SK-N-DZ (cell line): Measurements from ENCODE around the gene NCKAP5.

Experiments
- DNase-seq: peaks from one replicate; pipeline ENCODE4 v3.0.0-alpha.2; 2015; ENCODE audit warnings: low spot score

NCKAP5 gene

GRCh38 chr2:133158024-133158423 lies 410.2 kb downstream of the NCKAP5 start:
- no peak for DNase-seq

DNA sequence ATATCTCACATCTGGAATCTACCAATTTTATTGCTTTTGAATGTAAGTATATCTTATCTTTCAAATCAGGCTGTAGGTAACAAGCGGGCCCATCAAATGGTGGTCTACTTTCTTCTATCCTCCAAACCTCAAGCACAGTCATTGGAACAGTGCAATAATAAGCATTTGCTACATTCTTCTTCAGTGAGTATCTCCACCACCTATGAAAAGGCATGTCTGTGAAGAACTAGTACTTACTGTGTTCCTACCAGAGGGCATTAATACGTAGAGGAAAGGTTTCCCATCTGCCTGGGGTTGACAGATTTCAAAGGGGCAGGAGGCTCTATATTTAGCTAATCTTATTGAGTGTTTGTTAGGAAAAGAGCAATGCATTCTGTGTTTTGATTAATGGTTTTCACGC lies 411.1 kb downstream of the NCKAP5 start:
- no peak for DNase-seq

- DNase-seq: no peak
Observed at GRCh38 chr2:133152801-133153200, 415.5 kb downstream of the NCKAP5 start.

- DNase-seq: no peak
Observed at GRCh38 chr2:133148187-133148586, 420.1 kb downstream of the NCKAP5 start.

DNA sequence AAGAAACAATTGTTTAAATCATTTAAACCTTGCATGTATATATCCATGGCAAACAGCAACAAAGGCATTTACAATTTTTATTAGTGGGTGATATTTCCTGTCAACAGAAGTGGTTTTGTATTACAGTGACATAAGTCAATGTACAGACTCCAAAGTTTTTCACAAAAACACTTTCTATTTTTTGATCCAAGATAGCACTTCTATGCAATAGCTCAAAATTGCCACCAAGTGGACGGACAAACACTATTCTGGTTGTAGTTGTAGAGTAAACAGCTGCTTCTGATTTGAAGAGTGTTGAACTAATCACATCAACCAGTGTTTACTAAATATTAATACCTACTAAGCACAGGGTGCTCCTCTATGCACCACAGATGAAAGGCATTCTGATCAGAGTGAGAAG lies 421.4 kb downstream of the NCKAP5 start:
- DNase-seq: no peak

DNA sequence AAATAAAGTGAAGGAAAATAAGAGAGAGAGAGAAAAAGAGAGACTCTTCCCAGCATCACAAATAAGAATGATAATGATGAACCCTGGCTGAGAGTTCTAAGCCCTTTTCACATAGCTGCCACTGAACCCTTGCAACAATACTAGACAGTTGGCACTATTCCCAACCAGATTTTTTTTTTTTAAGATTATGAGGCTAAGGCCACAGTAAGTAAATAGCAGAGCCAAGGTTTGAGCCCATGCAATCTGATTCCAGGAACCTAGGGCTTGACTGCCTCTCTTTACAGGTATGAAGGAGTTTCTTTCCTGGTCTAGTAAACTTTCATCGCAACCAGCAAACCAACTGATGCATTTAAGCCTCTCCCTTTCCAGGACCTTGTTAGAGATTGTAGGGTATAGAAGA lies 424.6 kb downstream of the NCKAP5 start:
- DNase-seq: no peak

- DNase-seq: no peak
Observed at GRCh38 chr2:133142087-133142486, 426.2 kb downstream of the NCKAP5 start.

DNA sequence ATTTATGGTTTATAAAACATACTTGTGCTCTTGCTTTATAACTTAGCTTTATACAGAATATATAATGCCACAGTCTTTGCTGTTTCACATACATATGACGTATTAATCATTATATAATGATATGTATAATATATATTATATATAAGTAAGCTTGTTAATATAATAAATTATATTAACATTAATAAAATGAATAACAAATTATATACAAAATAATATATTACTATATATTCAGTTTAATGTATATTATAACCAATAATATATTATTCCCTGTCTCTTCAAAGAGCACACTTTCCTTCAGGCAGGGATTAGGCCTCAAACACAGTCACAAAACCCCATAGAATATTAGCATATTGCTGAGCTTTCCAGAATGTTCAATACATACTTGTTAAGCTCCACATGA lies 427.6 kb downstream of the NCKAP5 start:
- no peak for DNase-seq

GRCh38 chr2:133139847-133140533 lies 428.3 kb downstream of the NCKAP5 start:
- DNase-seq: no peak

DNA sequence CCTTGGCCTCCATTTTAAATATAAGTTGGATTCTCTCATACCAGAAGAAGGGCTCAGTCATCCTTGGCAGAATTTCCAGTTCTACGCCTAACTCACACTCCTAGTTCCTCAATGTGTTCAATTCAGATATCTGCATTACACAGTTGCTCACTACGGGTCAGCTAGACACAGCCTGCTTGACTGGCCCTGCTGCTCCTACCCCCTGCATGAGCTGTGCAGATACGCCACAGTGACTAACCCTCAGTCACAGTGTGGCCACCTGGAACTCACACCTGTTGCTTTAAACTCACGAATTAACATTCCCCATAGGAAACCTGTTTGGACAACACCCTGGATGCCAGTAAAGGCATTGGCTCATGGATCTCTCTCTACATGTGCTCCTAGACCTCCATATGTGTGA lies 429.6 kb downstream of the NCKAP5 start:
- no peak for DNase-seq

GRCh38 chr2:133135035-133135654 lies 433.1 kb downstream of the NCKAP5 start:
- DNase-seq: no peak

DNA sequence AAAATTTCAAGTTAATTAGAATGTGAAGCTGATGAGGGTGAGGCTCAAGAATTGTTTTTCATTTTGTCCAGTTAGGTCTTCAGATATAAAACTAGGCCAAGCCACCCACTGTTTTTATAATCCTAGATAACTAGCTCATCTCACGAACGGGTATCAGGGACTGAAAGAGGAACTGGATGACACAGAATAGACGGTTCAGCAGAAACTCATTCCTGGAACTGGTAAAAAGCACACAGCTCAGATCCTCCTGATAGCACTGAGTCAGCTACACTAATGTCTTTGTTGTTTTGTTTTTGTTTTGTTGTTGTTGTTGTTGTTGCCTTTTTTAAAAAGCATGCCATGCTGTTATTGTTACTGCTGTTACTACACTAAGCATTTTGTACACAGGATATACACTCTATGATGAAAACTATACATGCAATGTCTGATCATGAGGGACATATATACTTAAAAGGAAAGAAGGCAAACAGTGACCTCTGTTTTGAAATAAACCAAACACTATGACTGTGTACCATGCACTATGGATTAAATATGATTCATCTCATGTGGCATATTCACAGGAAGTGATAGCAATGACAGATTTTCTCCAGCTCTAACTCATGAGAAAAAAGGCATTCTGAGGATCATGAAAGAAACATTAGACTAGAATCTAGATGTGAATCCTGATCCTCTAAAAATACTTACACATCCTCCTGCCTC lies 437.6 kb downstream of the NCKAP5 start:
- DNase-seq: no peak

GRCh38 chr2:133124446-133124845 lies 443.8 kb downstream of the NCKAP5 start:
- no peak for DNase-seq

DNA sequence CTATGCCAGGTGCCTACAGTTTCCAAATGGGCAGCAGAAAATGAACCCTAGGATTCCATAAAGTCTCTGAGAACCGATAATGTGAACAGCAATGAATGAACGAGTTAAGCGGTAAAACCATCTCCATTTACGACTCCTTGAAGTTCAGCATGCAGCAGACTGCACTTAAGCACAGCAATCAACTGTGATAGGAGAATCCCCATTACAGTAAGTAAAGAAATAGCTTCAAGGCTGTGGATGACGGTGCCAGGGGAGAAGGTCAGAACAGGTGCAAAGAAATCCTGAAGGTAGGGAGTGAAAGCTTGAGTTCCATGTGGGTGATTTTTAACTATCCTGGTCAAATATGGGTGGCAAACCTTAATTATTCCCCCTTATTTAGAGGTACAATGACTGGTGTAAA lies 444.4 kb downstream of the NCKAP5 start:
- DNase-seq: no peak

GRCh38 chr2:133123393-133123792 lies 444.9 kb downstream of the NCKAP5 start:
- no peak for DNase-seq

GRCh38 chr2:133122529-133122928 lies 445.7 kb downstream of the NCKAP5 start:
- DNase-seq: no peak

GRCh38 chr2:133120310-133120709 lies 448.0 kb downstream of the NCKAP5 start:
- DNase-seq: no peak

GRCh38 chr2:133110201-133110600 lies 458.1 kb downstream of the NCKAP5 start:
- no peak for DNase-seq

DNA sequence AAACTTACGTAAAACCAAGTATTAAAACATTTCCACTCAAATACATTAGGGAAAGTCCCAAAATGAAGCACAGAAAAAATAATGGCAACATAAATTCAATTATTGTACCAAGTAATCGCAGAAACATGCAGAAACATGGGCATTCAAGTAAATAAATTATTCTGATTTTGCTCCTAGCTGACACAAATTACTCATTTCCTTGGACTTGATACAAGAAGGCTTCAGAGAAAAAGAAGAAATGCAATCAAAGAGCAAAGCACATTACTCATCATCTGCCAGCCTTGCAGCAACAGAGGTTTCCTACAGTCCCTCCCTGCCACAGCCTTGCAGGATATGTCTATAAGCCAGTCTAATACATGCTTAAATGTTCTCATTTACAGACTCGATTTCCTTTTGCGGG lies 458.5 kb downstream of the NCKAP5 start:
- DNase-seq: no peak

GRCh38 chr2:133107058-133107815 lies 461.0 kb downstream of the NCKAP5 start:
- DNase-seq: no peak

DNA sequence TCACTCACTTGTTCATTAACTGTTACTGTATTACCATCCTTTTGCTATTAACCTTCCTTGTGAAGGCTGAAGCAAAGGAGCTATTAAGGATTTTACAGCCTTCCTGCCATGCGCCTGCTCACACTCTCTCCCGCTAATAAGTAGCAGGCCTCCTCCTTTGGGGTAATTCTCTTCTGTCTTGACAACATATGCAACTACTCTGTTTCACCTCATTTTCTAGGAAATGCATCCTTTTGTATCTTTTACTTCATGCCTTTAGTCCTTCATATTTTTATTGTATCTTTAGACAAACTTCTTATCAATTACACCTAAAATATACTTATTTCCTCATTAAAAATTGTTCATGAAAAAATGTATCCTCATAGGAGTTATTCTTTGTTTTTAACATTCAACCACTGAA lies 463.4 kb downstream of the NCKAP5 start:
- no peak for DNase-seq

GRCh38 chr2:133098787-133099186 lies 469.5 kb downstream of the NCKAP5 start:
- no peak for DNase-seq
